ENCODE data around the gene CORIN.

The CORIN gene

GRCh38 chr4:47643845-47644244, 194.0 kb downstream of the CORIN start:
- no peak for DNase-seq (ENCODE audit: low read depth in 3 of 3, low spot score in 1 of 3)

- no peak for DNase-seq (ENCODE audit: low read depth in 3 of 3, low spot score in 1 of 3)
Measured at GRCh38 chr4:47642985-47643760, 194.7 kb downstream of the CORIN start.

- no peak for DNase-seq (ENCODE audit: low read depth in 3 of 3, low spot score in 1 of 3)
Measured at GRCh38 chr4:47642191-47642830, 195.6 kb downstream of the CORIN start.

GRCh38 chr4:47641755-47642154, 196.1 kb downstream of the CORIN start:
- no peak for DNase-seq (ENCODE audit: low read depth in 3 of 3, low spot score in 1 of 3)

GRCh38 chr4:47640911-47641310, 197.0 kb downstream of the CORIN start:
- DNase-seq (ENCODE audit: low read depth in 3 of 3, low spot score in 1 of 3) = no peak

- DNase-seq (ENCODE audit: low read depth in 3 of 3, low spot score in 1 of 3) = no peak
Measured at GRCh38 chr4:47639531-47639930, 198.3 kb downstream of the CORIN start.

- no peak for DNase-seq (ENCODE audit: low read depth in 3 of 3, low spot score in 1 of 3)
Measured at GRCh38 chr4:47631161-47631560, 206.7 kb downstream of the CORIN start.

GRCh38 chr4:47624031-47624441, 213.8 kb downstream of the CORIN start:
- DNase-seq (ENCODE audit: low read depth in 3 of 3, low spot score in 1 of 3) = no peak

- DNase-seq (ENCODE audit: low read depth in 3 of 3, low spot score in 1 of 3) = no peak
Measured at GRCh38 chr4:47621181-47621580, 216.7 kb downstream of the CORIN start.

- no peak for DNase-seq (ENCODE audit: low read depth in 3 of 3, low spot score in 1 of 3)
Measured at GRCh38 chr4:47619691-47620090, 218.2 kb downstream of the CORIN start.

- DNase-seq (ENCODE audit: low read depth in 3 of 3, low spot score in 1 of 3) = no peak
Measured at GRCh38 chr4:47617607-47618006, 220.3 kb downstream of the CORIN start.

GRCh38 chr4:47615385-47615784, 222.5 kb downstream of the CORIN start:
- DNase-seq (ENCODE audit: low read depth in 3 of 3, low spot score in 1 of 3) = no peak

- DNase-seq (ENCODE audit: low read depth in 3 of 3, low spot score in 1 of 3) = no peak
Measured at GRCh38 chr4:47612116-47613023, 225.5 kb downstream of the CORIN start.

- DNase-seq (ENCODE audit: low read depth in 3 of 3, low spot score in 1 of 3) = no peak
Measured at GRCh38 chr4:47606482-47606881, 231.4 kb downstream of the CORIN start.

- DNase-seq (ENCODE audit: low read depth in 3 of 3, low spot score in 1 of 3) = no peak
Measured at GRCh38 chr4:47598896-47599295, 239.0 kb downstream of the CORIN start.

- no peak for DNase-seq (ENCODE audit: low read depth in 3 of 3, low spot score in 1 of 3)
Measured at GRCh38 chr4:47598320-47598719, 239.5 kb downstream of the CORIN start.

GRCh38 chr4:47597696-47598095, 240.2 kb downstream of the CORIN start:
- DNase-seq (ENCODE audit: low read depth in 3 of 3, low spot score in 1 of 3) = no peak

- DNase-seq (ENCODE audit: low read depth in 3 of 3, low spot score in 1 of 3) = no peak
Measured at GRCh38 chr4:47590325-47590724, 247.5 kb downstream of the CORIN start.

GRCh38 chr4:47579235-47579634, 258.6 kb downstream of the CORIN start:
- DNase-seq (ENCODE audit: low read depth in 3 of 3, low spot score in 1 of 3) = no peak

- DNase-seq (ENCODE audit: low read depth in 3 of 3, low spot score in 1 of 3) = no peak
Measured at GRCh38 chr4:47577779-47578553, 259.9 kb downstream of the CORIN start.

- no peak for DNase-seq (ENCODE audit: low read depth in 3 of 3, low spot score in 1 of 3)
Measured at GRCh38 chr4:47572981-47573380, 264.9 kb downstream of the CORIN start.
